Measurements from ENCODE around the gene SFTPB.
A peak's percentile ranks its signal among the peaks of the same experiment; 100 is the strongest.
"Not testable (repeated sequence)": the region's sequence is repeated elsewhere in the genome, so short reads cannot be mapped to it uniquely, and the experiment has no call there.

Gene SFTPB

DNA sequence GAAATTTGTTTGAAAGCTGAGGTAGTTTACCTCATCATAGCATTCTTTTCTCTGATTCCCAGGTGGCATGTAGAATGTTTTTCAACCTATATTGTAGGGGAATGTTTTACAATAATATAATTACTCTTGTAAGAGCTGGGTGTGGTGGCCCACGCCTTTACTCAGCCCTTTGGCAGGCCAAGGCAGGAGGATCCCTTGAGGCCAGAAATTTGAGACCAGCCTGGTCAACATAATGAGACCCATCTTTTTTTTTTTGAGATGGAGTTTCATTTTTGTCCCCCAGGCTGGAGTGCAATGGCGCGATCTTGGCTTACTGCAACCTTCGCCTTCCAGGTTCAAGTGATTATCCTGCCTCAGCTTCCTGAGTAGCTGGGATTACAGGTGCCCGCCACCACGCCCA lies 48.4 kb downstream of the SFTPB start:
- Histone ChIP-seq H3K4me1 (ENCODE audit: control insufficient read depth in 1 of 2, insufficient read depth in 2 of 2, low read length in 2 of 2) (peaks cover 7 to 10% of the 10 kb centered on the region in 2 donors), H3K27me3 (ENCODE audit: control insufficient read depth in 1 of 2, insufficient read depth in 2 of 2, low read length in 2 of 2) (no peaks in the 10 kb centered on the region), H3K36me3 (ENCODE audit: control insufficient read depth in 1 of 2, insufficient read depth in 2 of 2, low read length in 2 of 2) (peaks cover 14 to 43% of the 10 kb centered on the region in 2 donors), H3K9ac (ENCODE audit: low read depth in 1 of 2, low read length in 2 of 2) (no peak overlapping the region), H3K4me3 (ENCODE audit: low read depth in 1 of 2, low read length in 2 of 2) (no peak overlapping the region), H3K9me3 (ENCODE audit: control insufficient read depth in 1 of 2, low read length in 2 of 2) (no peaks in the 10 kb centered on the region), H3K27ac (ENCODE audit: low read depth, low read length) (no peak overlapping the region)

DNA sequence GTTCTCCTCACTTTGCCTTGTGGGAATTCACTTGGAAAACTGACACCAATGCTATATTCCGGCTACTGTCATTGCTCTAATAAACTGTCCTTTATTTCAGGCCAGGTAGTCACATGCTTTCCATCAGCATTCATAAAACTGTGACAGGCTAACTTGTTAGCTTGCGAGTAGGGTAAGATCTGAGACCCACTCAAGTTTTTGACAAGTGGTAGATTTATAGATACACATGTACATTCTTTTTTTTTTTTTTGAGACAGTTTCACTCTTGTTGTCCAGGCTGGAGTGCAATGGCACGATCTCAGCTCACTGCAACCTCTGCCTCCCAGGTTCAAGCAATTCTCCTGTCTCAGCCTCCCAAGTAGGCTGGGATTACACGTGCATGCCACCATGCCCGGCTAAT lies 50.3 kb downstream of the SFTPB start:
- H3K9ac ChIP-seq (ENCODE audit: low read depth in 1 of 2, low read length in 2 of 2) = peak overlapping the region in 1 of 2 donors; percentile 65
- H3K4me1 ChIP-seq (ENCODE audit: control insufficient read depth in 1 of 2, insufficient read depth in 2 of 2, low read length in 2 of 2) = peaks cover 7 to 10% of the 10 kb centered on the region in 2 donors
- not testable (repeated sequence) for H3K27me3 ChIP-seq (ENCODE audit: control insufficient read depth in 1 of 2, insufficient read depth in 2 of 2, low read length in 2 of 2); H3K9me3 ChIP-seq (ENCODE audit: control insufficient read depth in 1 of 2, low read length in 2 of 2); H3K27ac ChIP-seq (ENCODE audit: low read depth, low read length)
- peaks cover 7 to 27% of the 10 kb centered on the region in 2 donors for H3K36me3 ChIP-seq (ENCODE audit: control insufficient read depth in 1 of 2, insufficient read depth in 2 of 2, low read length in 2 of 2)
- peak overlapping the region in 1 of 2 donors; percentile 94 for H3K4me3 ChIP-seq (ENCODE audit: low read depth in 1 of 2, low read length in 2 of 2)

DNA sequence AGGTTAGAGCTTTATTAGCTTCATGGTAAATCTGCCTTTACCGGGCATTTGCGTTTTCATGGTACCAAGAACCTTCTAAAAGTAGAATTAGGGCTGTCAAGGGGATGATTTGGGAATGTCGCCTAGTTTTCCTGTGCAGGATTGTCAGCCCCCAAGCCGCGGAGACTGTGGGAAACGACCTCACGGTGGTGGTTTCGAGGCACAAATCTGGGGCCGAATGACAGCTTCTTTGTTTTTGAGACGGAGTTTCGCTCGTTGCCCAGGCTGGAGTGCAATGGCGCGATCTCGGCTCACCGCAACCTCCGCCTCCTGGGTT lies 52.6 kb downstream of the SFTPB start:
- Histone ChIP-seq H3K9me3 (ENCODE audit: control insufficient read depth in 1 of 2, low read length in 2 of 2) (no peaks in the 10 kb centered on the region), H3K27me3 (ENCODE audit: control insufficient read depth in 1 of 2, insufficient read depth in 2 of 2, low read length in 2 of 2) (no peaks in the 10 kb centered on the region), H3K27ac (ENCODE audit: low read depth, low read length) (no peak overlapping the region), H3K4me3 (ENCODE audit: low read depth in 1 of 2, low read length in 2 of 2) (peak overlapping the region in 1 of 2 donors; percentile 94), H3K4me1 (ENCODE audit: control insufficient read depth in 1 of 2, insufficient read depth in 2 of 2, low read length in 2 of 2) (peaks cover 9 to 18% of the 10 kb centered on the region in 2 donors), H3K9ac (ENCODE audit: low read depth in 1 of 2, low read length in 2 of 2) (no peak overlapping the region), H3K36me3 (ENCODE audit: control insufficient read depth in 1 of 2, insufficient read depth in 2 of 2, low read length in 2 of 2) (peaks cover 5 to 9% of the 10 kb centered on the region in 2 donors)

DNA sequence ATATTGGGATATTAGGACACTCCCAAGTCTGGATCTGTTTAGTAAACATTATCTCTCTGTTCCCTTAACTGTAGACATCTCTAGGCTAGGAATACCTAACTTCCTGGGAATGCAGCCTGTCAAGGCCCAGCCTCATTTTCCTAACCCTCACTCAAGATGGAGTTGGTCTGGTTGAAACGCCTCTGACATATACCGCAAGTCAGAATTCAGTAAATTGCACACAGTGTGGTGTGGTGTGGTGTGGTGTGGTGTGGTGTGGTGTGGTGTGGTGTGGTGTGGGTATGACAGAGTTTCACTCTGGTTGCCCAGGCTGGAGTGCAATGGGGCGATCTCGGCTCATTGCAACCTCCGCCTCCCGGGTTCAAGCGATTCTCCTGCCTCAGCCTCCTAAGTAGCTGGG lies 53.2 kb downstream of the SFTPB start:
- H3K9me3 ChIP-seq (ENCODE audit: control insufficient read depth in 1 of 2, low read length in 2 of 2); H3K9ac ChIP-seq (ENCODE audit: low read depth in 1 of 2, low read length in 2 of 2); H3K27me3 ChIP-seq (ENCODE audit: control insufficient read depth in 1 of 2, insufficient read depth in 2 of 2, low read length in 2 of 2); H3K4me3 ChIP-seq (ENCODE audit: low read depth in 1 of 2, low read length in 2 of 2); H3K27ac ChIP-seq (ENCODE audit: low read depth, low read length): not testable (repeated sequence)
- Histone ChIP-seq H3K4me1 (ENCODE audit: control insufficient read depth in 1 of 2, insufficient read depth in 2 of 2, low read length in 2 of 2) (peaks cover 13 to 22% of the 10 kb centered on the region in 2 donors), H3K36me3 (ENCODE audit: control insufficient read depth in 1 of 2, insufficient read depth in 2 of 2, low read length in 2 of 2) (peaks cover 5 to 11% of the 10 kb centered on the region in 2 donors)

DNA sequence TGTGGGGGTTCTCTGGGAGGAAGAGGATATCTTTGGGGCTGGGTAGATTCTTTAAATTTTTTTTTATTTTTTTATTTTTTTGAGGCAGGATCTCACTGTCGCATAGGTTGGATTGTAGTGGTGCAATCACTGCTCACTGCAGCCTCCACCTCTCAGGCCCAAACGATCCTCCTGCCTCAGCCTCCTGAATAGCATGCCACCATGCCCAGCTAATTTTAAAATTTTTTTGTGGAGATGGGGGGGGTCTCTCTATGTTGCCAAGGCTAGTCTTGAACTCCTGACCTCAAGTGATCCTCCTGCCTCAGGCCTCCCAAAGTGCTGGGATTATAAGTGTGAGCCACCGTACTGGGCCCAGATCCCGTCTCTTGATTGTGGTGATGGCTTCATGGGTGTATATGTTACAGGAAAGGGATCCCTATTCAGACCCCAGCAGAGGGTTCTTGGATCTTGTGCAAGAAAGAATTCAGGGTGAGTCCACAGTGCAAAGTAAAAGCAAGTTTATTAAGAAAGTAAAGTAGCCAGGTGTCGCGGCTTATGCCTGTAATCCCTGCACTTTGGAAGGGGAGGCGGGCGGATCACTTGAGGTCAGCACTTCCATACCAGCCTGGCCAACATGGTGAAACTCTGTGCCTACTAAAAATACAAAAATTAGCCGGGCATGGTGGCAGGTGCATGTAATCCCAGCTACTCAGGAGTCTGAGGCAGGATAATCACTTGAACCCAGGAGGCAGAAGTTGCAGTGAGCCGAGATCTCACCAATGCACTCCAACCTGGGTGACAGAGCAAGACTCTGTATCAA lies 54.1 kb downstream of the SFTPB start:
- no peaks in the 10 kb centered on the region for H3K27me3 ChIP-seq (ENCODE audit: control insufficient read depth in 1 of 2, insufficient read depth in 2 of 2, low read length in 2 of 2)
- no peak overlapping the region for H3K9ac ChIP-seq (ENCODE audit: low read depth in 1 of 2, low read length in 2 of 2)
- H3K4me1 ChIP-seq (ENCODE audit: control insufficient read depth in 1 of 2, insufficient read depth in 2 of 2, low read length in 2 of 2) = peaks cover 13 to 22% of the 10 kb centered on the region in 2 donors

DNA sequence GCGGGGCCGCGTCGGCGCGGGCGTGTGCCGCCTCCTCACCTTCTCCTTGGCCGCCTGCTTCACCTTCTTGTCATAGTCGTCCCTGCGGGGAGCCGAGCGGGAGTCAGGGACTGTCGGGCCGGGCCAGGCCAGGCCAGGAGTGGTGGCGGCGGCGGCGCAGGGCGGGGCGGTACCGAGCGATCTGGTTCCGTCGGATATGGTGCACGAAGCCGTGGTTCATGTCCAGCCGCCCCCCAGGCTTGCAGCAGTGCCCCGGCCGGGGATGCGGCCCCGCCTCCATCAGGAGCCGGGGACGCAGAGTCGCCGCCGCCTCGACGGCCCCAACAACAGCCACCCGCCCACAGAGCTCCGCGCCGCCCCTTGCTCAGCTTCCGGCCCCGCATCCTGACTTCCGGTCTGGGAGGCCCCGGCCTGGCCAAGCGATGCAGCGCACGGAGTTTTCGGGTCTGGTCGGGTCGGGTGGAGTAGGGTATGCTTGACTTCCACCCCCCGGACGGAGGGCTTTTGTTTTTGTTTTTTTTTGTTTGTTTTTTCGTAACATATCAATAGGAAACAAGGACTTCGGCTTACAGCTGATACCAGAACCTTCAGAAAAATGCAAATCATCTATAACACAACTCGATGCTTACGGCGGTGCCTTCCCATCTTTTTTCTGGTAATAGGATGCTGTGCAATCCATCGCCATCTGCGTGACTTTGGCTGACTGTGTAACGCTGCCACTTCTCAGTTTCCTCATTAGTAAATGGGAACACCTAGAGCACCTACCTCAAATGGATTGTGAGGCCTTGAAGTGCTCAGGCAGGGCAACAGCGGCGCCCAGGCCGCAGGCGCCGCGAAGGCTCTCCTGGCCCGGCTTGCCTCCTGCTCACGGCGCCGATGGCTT lies 56.1 kb downstream of the SFTPB start, which contains the start of gene C2orf68:
C2orf68 (minus strand) TSS at position 362 of the 883 bp plus-strand sequence; CDS start at position 280, 82 bp downstream.
- Histone ChIP-seq H3K27me3 (ENCODE audit: control insufficient read depth in 1 of 2, insufficient read depth in 2 of 2, low read length in 2 of 2) (no peaks in the 10 kb centered on the region), H3K4me3 (ENCODE audit: low read depth in 1 of 2, low read length in 2 of 2) (peak within 1 kb of the TSS; percentile 84 to 93), H3K9me3 (ENCODE audit: control insufficient read depth in 1 of 2, low read length in 2 of 2) (no peaks in the 10 kb centered on the region), H3K27ac (ENCODE audit: low read depth, low read length) (peak within 1 kb of the TSS; percentile 64), H3K4me1 (ENCODE audit: control insufficient read depth in 1 of 2, insufficient read depth in 2 of 2, low read length in 2 of 2) (peaks cover 5 to 14% of the 10 kb centered on the region in 2 donors), H3K9ac (ENCODE audit: low read depth in 1 of 2, low read length in 2 of 2) (peak within 1 kb of the TSS; percentile 65 to 86), H3K36me3 (ENCODE audit: control insufficient read depth in 1 of 2, insufficient read depth in 2 of 2, low read length in 2 of 2) (peaks cover 20 to 28% of the 10 kb centered on the region in 2 donors)

More for the DNA sequence above, 54.1 kb downstream of the SFTPB start:
- peaks cover 4 to 10% of the 10 kb centered on the region in 2 donors for H3K36me3 ChIP-seq (ENCODE audit: control insufficient read depth in 1 of 2, insufficient read depth in 2 of 2, low read length in 2 of 2)
- H3K9me3 ChIP-seq (ENCODE audit: control insufficient read depth in 1 of 2, low read length in 2 of 2) = no peaks in the 10 kb centered on the region
- no peak overlapping the region for H3K27ac ChIP-seq (ENCODE audit: low read depth, low read length)
- H3K4me3 ChIP-seq (ENCODE audit: low read depth in 1 of 2, low read length in 2 of 2) = no peak overlapping the region

DNA sequence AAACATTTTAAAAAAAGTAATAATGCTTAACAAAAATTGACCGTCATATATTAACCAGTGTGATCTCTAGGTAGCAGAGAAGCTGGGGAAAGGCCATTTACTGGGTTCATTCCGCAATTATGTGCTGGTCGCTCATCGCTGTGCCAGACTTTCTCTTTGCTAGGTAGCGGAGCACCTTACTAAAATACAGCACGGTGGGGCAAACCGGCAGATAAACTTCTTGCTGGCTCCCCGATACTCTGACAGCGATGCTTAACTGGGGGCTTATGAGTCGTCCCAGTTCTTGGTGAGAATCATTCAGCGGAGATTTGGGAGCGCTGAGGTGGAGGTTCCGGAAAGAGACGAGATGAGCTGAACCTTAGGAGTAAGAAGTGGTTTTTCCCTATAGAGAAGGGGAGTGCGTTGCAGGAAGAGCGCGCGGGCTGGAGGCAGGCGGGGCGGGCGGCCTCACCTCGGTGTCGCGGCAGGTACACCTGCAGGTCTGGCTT lies 56.7 kb downstream of the SFTPB start:
- Histone ChIP-seq H3K27me3 (ENCODE audit: control insufficient read depth in 1 of 2, insufficient read depth in 2 of 2, low read length in 2 of 2) (no peaks in the 10 kb centered on the region), H3K27ac (ENCODE audit: low read depth, low read length) (peak overlapping the region; percentile 64), H3K9me3 (ENCODE audit: control insufficient read depth in 1 of 2, low read length in 2 of 2) (no peaks in the 10 kb centered on the region), H3K36me3 (ENCODE audit: control insufficient read depth in 1 of 2, insufficient read depth in 2 of 2, low read length in 2 of 2) (peaks cover 22 to 28% of the 10 kb centered on the region in 2 donors), H3K9ac (ENCODE audit: low read depth in 1 of 2, low read length in 2 of 2) (peak overlapping the region; percentile 65 to 86), H3K4me3 (ENCODE audit: low read depth in 1 of 2, low read length in 2 of 2) (peak overlapping the region; percentile 84 to 93), H3K4me1 (ENCODE audit: control insufficient read depth in 1 of 2, insufficient read depth in 2 of 2, low read length in 2 of 2) (peaks cover 5 to 11% of the 10 kb centered on the region in 2 donors)
